SK-N-SH treated with all-trans-retinoic acid at 6 μM for 48 hours (cell line): ENCODE results near the gene AUH.

ENCODE experiments used
- ARNTL ChIP-seq: fragments of 450-650 bp; formaldehyde crosslinking; IDR thresholded peaks from 2 replicates; pipeline ENCODE4 v1.5.0; 2020; ENCODE audit warnings: low read depth, mild to moderate bottlenecking, moderate library complexity, borderline replicate concordance
- GLIS3 ChIP-seq: fragments of 250-450 bp; sonication (Bioruptor Pico); IDR thresholded peaks from 2 replicates; pipeline ENCODE4 v1.5.0; 2020; ENCODE audit warnings: mild to moderate bottlenecking, moderate library complexity
- RARB ChIP-seq: fragments of 250-450 bp; sonication (Bioruptor Pico); IDR thresholded peaks from 2 replicates; pipeline ENCODE4 v1.8.0; 2021; ENCODE audit warnings: mild to moderate bottlenecking, moderate library complexity
- ZFP3 ChIP-seq: fragments of 250-450 bp; sonication (Bioruptor Pico); IDR thresholded peaks from 2 replicates; pipeline ENCODE4 v1.5.0; 2020; ENCODE audit warnings: mild to moderate bottlenecking, moderate library complexity

DNA sequence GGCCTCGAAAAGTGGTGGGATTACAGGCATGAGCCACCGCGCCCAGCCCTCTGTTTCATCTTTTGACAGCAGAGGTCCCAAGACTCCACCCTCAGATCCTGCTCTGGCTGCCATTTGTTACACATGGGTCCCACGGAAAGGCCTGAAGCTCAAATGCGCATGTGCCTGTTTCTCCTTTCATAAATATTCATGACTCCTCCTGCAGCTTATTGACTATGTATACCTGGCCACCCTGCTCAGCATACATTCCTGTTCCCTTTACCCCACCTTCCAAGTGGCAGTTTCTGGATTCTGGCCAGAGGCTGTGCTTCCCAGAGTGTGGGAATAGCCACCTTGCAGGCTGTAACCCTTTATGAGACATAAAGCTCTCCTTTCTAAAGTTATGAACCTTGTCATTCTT is 46.5 kb downstream of the AUH start:
- TF ChIP-seq ZFP3 (CRISPR knock-in tag) (no peak), RARB (no peak), GLIS3 (no peak), ARNTL (CRISPR knock-in tag) (no peak)
